ENCODE data around the gene P2RX2.
A peak's percentile ranks its signal among the peaks of the same experiment; 100 is the strongest.

P2RX2 gene

DNA sequence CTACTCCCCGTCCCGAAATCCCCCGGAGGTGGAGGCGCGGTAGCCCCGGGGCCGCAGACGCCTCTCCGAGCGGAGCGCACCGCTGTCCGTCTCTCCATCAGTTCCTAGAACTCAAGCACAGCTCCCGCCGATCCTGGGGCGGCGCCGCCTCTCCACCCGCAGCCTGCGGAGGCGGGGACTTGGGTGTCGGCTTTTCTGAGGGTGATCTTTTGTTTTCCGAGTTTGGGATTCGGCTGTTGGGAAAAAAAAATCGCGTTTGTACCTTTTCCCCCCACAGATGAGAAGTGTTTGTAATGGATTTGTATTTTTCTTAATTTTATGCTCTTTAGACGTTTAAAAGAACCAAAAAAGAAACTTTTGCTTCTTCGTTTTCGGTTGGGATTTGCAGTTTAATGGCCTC, 34.8 kb upstream of the P2RX2 start:
- H3K9me3 ChIP-seq (ENCODE audit: insufficient read depth, low read depth, low read length): no peaks in the 10 kb centered on the region
- no peak overlapping the region for H3K9ac ChIP-seq (ENCODE audit: low read depth, low read length)
- H3K27me3 ChIP-seq (ENCODE audit: insufficient read depth, low read length): peaks cover 73% of the 10 kb centered on the region
- no peak overlapping the region for H3K27ac ChIP-seq (ENCODE audit: low read depth, low read length)
- 2% methylated on average over 26 of the region's 29 CpGs for WGBS
- peaks cover 4% of the 10 kb centered on the region; the same call in 1 of the 2 replicates for H3K36me3 ChIP-seq (ENCODE audit: insufficient read depth, low read length)
- peak overlapping the region; percentile 51 for H3K4me3 ChIP-seq (ENCODE audit: low read length)
- H3K4me1 ChIP-seq (ENCODE audit: insufficient read depth, low read length): 0 out of 2 replicates have a peak, but pooled peaks cover 6% of the 10 kb centered on the region

- H3K36me3 ChIP-seq (ENCODE audit: insufficient read depth, low read length): peaks cover under 1% of the 10 kb centered on the region; the same call in 1 of the 2 replicates
- H3K9ac ChIP-seq (ENCODE audit: low read depth, low read length): no peak overlapping the region
- H3K27me3 ChIP-seq (ENCODE audit: insufficient read depth, low read length): peaks cover 80% of the 10 kb centered on the region
- no peak overlapping the region for H3K4me3 ChIP-seq (ENCODE audit: low read length)
- no peaks in the 10 kb centered on the region for H3K9me3 ChIP-seq (ENCODE audit: insufficient read depth, low read depth, low read length)
- H3K4me1 ChIP-seq (ENCODE audit: insufficient read depth, low read length): 0 out of 2 replicates have a peak, but pooled peaks cover 6% of the 10 kb centered on the region
- 41% methylated on average over 13 of the region's 14 CpGs for WGBS
- no peak overlapping the region for H3K27ac ChIP-seq (ENCODE audit: low read depth, low read length)
Measured at GRCh38 chr12:132584429-132584828, 34.1 kb upstream of the P2RX2 start.

- H3K27me3 ChIP-seq (ENCODE audit: insufficient read depth, low read length): peaks cover 87% of the 10 kb centered on the region
- H3K36me3 ChIP-seq (ENCODE audit: insufficient read depth, low read length): no peaks in the 10 kb centered on the region
- H3K4me3 ChIP-seq (ENCODE audit: low read length): no peak overlapping the region
- no peak overlapping the region for H3K27ac ChIP-seq (ENCODE audit: low read depth, low read length)
- H3K4me1 ChIP-seq (ENCODE audit: insufficient read depth, low read length): 0 out of 2 replicates have a peak, but pooled peaks cover 6% of the 10 kb centered on the region
- WGBS: 85% methylated on average over 24 of the region's 24 CpGs
- H3K9ac ChIP-seq (ENCODE audit: low read depth, low read length): no peak overlapping the region
- H3K9me3 ChIP-seq (ENCODE audit: insufficient read depth, low read depth, low read length): no peaks in the 10 kb centered on the region
Measured at GRCh38 chr12:132585177-132585576, 33.4 kb upstream of the P2RX2 start.

- no peaks in the 10 kb centered on the region for H3K36me3 ChIP-seq (ENCODE audit: insufficient read depth, low read length)
- H3K4me1 ChIP-seq (ENCODE audit: insufficient read depth, low read length): 0 out of 2 replicates have a peak, but pooled peaks cover 6% of the 10 kb centered on the region
- no peak overlapping the region for H3K4me3 ChIP-seq (ENCODE audit: low read length)
- H3K9ac ChIP-seq (ENCODE audit: low read depth, low read length): no peak overlapping the region
- 91% methylated on average over 18 of the region's 18 CpGs for WGBS
- peaks cover 98% of the 10 kb centered on the region for H3K27me3 ChIP-seq (ENCODE audit: insufficient read depth, low read length)
- H3K27ac ChIP-seq (ENCODE audit: low read depth, low read length): no peak overlapping the region
- H3K9me3 ChIP-seq (ENCODE audit: insufficient read depth, low read depth, low read length): no peaks in the 10 kb centered on the region
Measured at GRCh38 chr12:132586929-132587328, 31.6 kb upstream of the P2RX2 start.

DNA sequence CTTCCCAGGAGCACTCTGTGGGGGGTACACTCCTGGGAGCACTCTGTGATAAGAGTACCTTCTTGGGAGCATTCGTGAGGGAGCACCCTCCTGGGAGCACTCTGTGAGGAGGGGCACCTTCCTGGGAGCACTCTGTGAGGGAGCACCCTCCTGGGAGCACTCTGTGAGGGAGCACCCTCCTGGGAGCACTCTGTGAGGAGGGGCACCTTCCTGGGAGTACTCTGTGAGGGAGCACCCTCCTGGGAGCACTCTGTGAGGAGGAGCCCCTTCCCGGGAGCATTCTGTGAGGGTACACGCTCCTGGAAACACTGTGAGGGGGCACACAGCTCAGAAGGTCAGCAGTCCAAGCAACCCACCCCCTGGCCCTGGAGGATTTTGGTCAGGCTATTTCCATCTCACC, 30.8 kb upstream of the P2RX2 start:
- H3K36me3 ChIP-seq (ENCODE audit: insufficient read depth, low read length): no peaks in the 10 kb centered on the region
- 74% methylated on average over 3 of the region's 3 CpGs for WGBS

DNA sequence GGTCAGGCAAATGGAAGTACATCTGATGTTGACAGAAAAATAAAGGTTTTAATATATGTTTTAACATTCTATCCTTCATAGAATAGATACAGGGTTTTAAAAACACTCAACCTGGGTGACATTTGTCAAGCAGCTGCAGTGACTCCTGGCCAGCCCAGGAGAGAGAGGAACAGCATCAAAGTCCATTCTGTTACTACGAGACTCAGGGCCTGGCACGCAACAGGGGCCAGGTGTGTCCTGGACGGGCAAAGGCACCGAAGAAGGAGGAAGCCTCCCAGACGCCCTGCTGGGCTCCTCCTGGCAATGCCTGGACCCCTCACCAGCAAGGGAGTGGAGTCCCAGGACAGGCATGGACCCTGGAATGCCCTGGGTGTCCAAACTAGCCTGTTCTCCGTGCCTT, 30.3 kb upstream of the P2RX2 start:
- 76% methylated on average over 6 of the region's 6 CpGs for WGBS
- Histone ChIP-seq H3K27ac (ENCODE audit: low read depth, low read length) (no peak overlapping the region), H3K9ac (ENCODE audit: low read depth, low read length) (no peak overlapping the region), H3K4me3 (ENCODE audit: low read length) (no peak overlapping the region), H3K36me3 (ENCODE audit: insufficient read depth, low read length) (no peaks in the 10 kb centered on the region), H3K9me3 (ENCODE audit: insufficient read depth, low read depth, low read length) (no peaks in the 10 kb centered on the region), H3K4me1 (ENCODE audit: insufficient read depth, low read length) (0 out of 2 replicates have a peak, but pooled peaks cover 6% of the 10 kb centered on the region), H3K27me3 (ENCODE audit: insufficient read depth, low read length) (peaks cover 98% of the 10 kb centered on the region)

More for the DNA sequence above, 30.8 kb upstream of the P2RX2 start:
- H3K27ac ChIP-seq (ENCODE audit: low read depth, low read length): no peak overlapping the region
- H3K27me3 ChIP-seq (ENCODE audit: insufficient read depth, low read length): peaks cover 98% of the 10 kb centered on the region
- H3K4me1 ChIP-seq (ENCODE audit: insufficient read depth, low read length): 0 out of 2 replicates have a peak, but pooled peaks cover 6% of the 10 kb centered on the region
- no peak overlapping the region for H3K9ac ChIP-seq (ENCODE audit: low read depth, low read length)
- no peak overlapping the region for H3K4me3 ChIP-seq (ENCODE audit: low read length)
- no peaks in the 10 kb centered on the region for H3K9me3 ChIP-seq (ENCODE audit: insufficient read depth, low read depth, low read length)

- H3K4me1 ChIP-seq (ENCODE audit: insufficient read depth, low read length): 0 out of 2 replicates have a peak, but pooled peaks cover 3% of the 10 kb centered on the region
- no peak overlapping the region for H3K9ac ChIP-seq (ENCODE audit: low read depth, low read length)
- no peaks in the 10 kb centered on the region for H3K9me3 ChIP-seq (ENCODE audit: insufficient read depth, low read depth, low read length)
- peaks cover 98% of the 10 kb centered on the region for H3K27me3 ChIP-seq (ENCODE audit: insufficient read depth, low read length)
- H3K4me3 ChIP-seq (ENCODE audit: low read length): no peak overlapping the region
- no peak overlapping the region for H3K27ac ChIP-seq (ENCODE audit: low read depth, low read length)
- 84% methylated on average over 17 of the region's 19 CpGs for WGBS
- H3K36me3 ChIP-seq (ENCODE audit: insufficient read depth, low read length): no peaks in the 10 kb centered on the region
Measured at GRCh38 chr12:132588821-132589669, 29.5 kb upstream of the P2RX2 start.

DNA sequence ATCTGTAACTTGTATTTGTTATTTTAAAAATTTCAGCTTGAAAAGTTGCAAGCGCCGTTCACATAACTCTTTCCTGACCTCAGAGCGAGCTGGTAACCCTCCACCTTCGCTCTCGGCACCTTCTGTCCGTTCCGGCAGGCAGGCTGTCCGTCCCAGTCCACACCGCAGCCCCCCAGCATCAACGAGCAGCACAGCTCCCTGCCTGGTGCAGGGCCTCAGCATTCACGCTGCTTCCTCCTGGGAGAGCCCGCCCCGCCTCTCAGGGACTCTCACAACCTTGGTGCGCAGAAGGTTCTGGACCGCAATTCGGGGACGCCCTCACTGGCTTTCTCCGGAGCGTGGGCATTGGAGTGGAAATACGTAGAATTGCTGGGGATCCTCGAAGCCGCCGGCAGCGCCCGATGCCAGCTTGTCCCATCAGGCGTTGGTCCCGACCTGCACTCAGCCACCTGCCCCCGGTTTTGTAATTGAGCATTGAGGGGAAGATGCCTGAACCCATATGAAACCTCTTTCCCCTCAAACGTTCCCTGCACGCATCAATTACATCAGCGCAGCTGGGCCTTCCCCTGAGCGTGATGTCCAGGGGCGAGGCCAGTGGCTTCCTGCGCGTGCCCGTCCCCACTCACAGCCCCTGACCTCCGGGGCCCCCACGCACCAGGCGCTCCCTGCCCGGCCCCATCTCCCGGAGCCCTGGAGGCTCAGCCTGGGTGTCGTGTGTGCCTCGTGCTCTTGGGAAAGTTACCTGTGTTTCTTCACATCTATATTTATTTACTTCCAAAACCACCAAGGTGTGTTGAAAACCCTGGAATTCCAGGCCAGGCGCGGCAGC, 27.3 kb upstream of the P2RX2 start:
- H3K9ac ChIP-seq (ENCODE audit: low read depth, low read length): no peak overlapping the region
- no peak overlapping the region for H3K4me3 ChIP-seq (ENCODE audit: low read length)
- no peaks in the 10 kb centered on the region; the same call in 1 of the 2 replicates for H3K4me1 ChIP-seq (ENCODE audit: insufficient read depth, low read length)
- WGBS: 91% methylated on average over 45 of the region's 45 CpGs
- H3K27ac ChIP-seq (ENCODE audit: low read depth, low read length): no peak overlapping the region
- no peaks in the 10 kb centered on the region for H3K9me3 ChIP-seq (ENCODE audit: insufficient read depth, low read depth, low read length)
- no peaks in the 10 kb centered on the region for H3K36me3 ChIP-seq (ENCODE audit: insufficient read depth, low read length)
- peaks cover 94% of the 10 kb centered on the region for H3K27me3 ChIP-seq (ENCODE audit: insufficient read depth, low read length)

DNA sequence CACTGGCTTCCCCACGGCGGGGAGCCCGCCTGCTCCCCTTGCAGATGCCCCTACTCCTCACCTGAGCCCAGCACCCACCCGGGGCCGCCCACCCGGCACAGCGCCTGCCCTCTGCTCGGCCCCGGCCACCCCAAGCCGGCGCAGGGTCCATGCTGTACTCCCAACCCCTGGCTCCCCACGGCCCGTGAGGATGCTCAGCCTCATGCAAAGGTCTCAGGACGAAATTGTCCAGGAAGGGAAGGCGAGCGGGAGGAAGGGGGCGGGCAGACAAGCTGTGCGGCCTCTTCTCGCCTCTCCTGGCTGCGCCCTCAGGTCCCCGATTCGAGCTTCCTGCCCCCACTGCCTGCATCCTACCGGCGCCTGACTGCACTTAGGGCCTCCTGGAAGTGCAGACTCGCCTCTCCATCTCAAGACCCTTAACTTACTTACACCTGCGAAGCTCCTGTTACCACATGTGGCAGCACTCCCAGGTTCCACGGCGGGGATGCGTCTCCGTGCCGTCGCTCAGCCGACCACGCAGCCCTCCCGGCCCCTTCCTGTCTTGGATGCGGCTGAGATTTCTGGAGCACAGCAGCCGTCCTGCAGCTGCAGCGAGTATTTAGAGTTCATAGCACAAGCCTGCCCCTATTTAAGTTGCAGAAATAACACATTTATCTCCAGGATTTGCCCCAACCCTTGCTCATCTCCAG, 26.1 kb upstream of the P2RX2 start:
- Histone ChIP-seq H3K36me3 (ENCODE audit: insufficient read depth, low read length) (no peaks in the 10 kb centered on the region), H3K4me1 (ENCODE audit: insufficient read depth, low read length) (no peaks in the 10 kb centered on the region; the same call in 1 of the 2 replicates), H3K27me3 (ENCODE audit: insufficient read depth, low read length) (peaks cover 94% of the 10 kb centered on the region), H3K9me3 (ENCODE audit: insufficient read depth, low read depth, low read length) (no peaks in the 10 kb centered on the region), H3K4me3 (ENCODE audit: low read length) (no peak overlapping the region), H3K9ac (ENCODE audit: low read depth, low read length) (no peak overlapping the region), H3K27ac (ENCODE audit: low read depth, low read length) (no peak overlapping the region)
- WGBS: 87% methylated on average over 38 of the region's 38 CpGs

GRCh38 chr12:132593071-132593470, 25.5 kb upstream of the P2RX2 start:
- H3K4me1 ChIP-seq (ENCODE audit: insufficient read depth, low read length): no peaks in the 10 kb centered on the region; the same call in 1 of the 2 replicates
- H3K27ac ChIP-seq (ENCODE audit: low read depth, low read length): no peak overlapping the region
- WGBS: 82% methylated on average over 21 of the region's 21 CpGs
- H3K4me3 ChIP-seq (ENCODE audit: low read length): no peak overlapping the region
- H3K27me3 ChIP-seq (ENCODE audit: insufficient read depth, low read length): peaks cover 90% of the 10 kb centered on the region
- H3K9me3 ChIP-seq (ENCODE audit: insufficient read depth, low read depth, low read length): no peaks in the 10 kb centered on the region
- no peaks in the 10 kb centered on the region for H3K36me3 ChIP-seq (ENCODE audit: insufficient read depth, low read length)
- no peak overlapping the region for H3K9ac ChIP-seq (ENCODE audit: low read depth, low read length)

All from HUES64 (cell line).